Smooth muscle cell (in vitro differentiated cells): ENCODE results near the gene GRM5. TPM values are rescaled to one million over a fixed set of nuclear protein-coding genes. Genes with fewer than 3 reads are reported as not detected.
"Not testable (repeated sequence)": the region's sequence is repeated elsewhere in the genome, so short reads cannot be mapped to it uniquely, and the experiment has no call there.

Experiments used
- DNase-seq: peaks from one replicate; lab custom pipeline; 2025; ENCODE audit not compliant: unreplicated experiment; lab: John Stamatoyannopoulos, UW
- H2AFZ ChIP-seq: fragments of 200-600 bp; sonication (generic); 2 replicates; pipeline ENCODE4 v1.6.0; 2016; ENCODE audit warnings: antibody characterized with exemption, low read depth, mild to moderate bottlenecking
- H3F3A ChIP-seq: fragments of 200-600 bp; sonication (generic); 2 replicates; pipeline ENCODE4 v1.6.0; 2017; ENCODE audit warnings: antibody characterized with exemption, low read depth
- H3K27ac ChIP-seq: fragments of 200-600 bp; sonication (generic); 2 replicates; pipeline ENCODE4 v1.5.1; 2016; ENCODE audit warnings: low read depth, mild to moderate bottlenecking
- H3K27me3 ChIP-seq: fragments of 200-600 bp; sonication (generic); 2 replicates; pipeline ENCODE4 v1.6.1; 2016; ENCODE audit warnings: low read depth, mild to moderate bottlenecking
- H3K36me3 ChIP-seq: fragments of 200-600 bp; sonication (generic); 2 replicates; pipeline ENCODE4 v1.5.1; 2016; ENCODE audit warnings: low read depth
- H3K4me1 ChIP-seq: fragments of 200-600 bp; sonication (generic); 2 replicates; pipeline ENCODE4 v1.5.1; 2016; ENCODE audit warnings: low read depth
- H3K4me2 ChIP-seq: fragments of 200-600 bp; sonication (generic); 2 replicates; pipeline ENCODE4 v1.6.0; 2016; ENCODE audit warnings: mild to moderate bottlenecking
- H3K4me3 ChIP-seq: fragments of 200-600 bp; sonication (generic); 2 replicates; pipeline ENCODE4 v1.5.1; 2016; ENCODE audit warnings: mild to moderate bottlenecking
- H3K79me2 ChIP-seq: fragments of 200-600 bp; sonication (generic); 2 replicates; pipeline ENCODE4 v1.6.0; 2016; ENCODE audit warnings: low read depth, mild to moderate bottlenecking
- H3K9ac ChIP-seq: fragments of 200-600 bp; sonication (generic); 2 replicates; pipeline ENCODE4 v1.6.0; 2016; ENCODE audit warnings: low read depth
- H3K9me3 ChIP-seq: fragments of 200-600 bp; sonication (generic); replicated peaks from 2 replicates; pipeline ENCODE4 v1.5.1; 2016; ENCODE audit warnings: low read depth
- H4K20me1 ChIP-seq: fragments of 200-600 bp; sonication (generic); 2 replicates; pipeline ENCODE4 v1.6.0; 2016; ENCODE audit warnings: low read depth
- CTCF ChIP-seq: fragments of 200-600 bp; sonication (generic); IDR thresholded peaks from 2 replicates; pipeline ENCODE4 v1.5.1; 2017; ENCODE audit warnings: borderline replicate concordance, mild to moderate bottlenecking, antibody characterized with exemption; ENCODE audit not compliant: insufficient read depth, poor library complexity, severe bottlenecking
- whole genome bisulfite sequencing: methylation state at CpG from one replicate; pipeline ENCODE4 v1.1.7; 2016; ENCODE audit warnings: low lambda C conversion rate; 5-methylcytosine and 5-hydroxymethylcytosine counted together
- polyA plus RNA-seq: library from polyadenylated mRNA; unstranded; fragments of >200 nt; fragmentation: Nextera tagmentation; extraction: Ambion mirVana; gene quantifications from 2 replicates; pipeline ENCODE4 v1.2.1, GENCODE V29; 2016
- total RNA-seq: library from RNA; depleted of rRNA; stranded (reverse); fragments of >200 nt; gene quantifications from 2 replicates; pipeline ENCODE4 v1.2.3, GENCODE V29; 2014

GRM5 gene
- total and polyA plus RNA-seq, 2 experiments from 2014 or later = not detected

GRCh38 chr11:88469561-88470225, 596.1 kb downstream of the GRM5 start:
- TF ChIP-seq CTCF = no peak
- H3K79me2 ChIP-seq = no peaks in the 10 kb centered on the region
- H3K4me1 ChIP-seq = no peaks in the 10 kb centered on the region
- no peaks in the 10 kb centered on the region for H3K27me3 ChIP-seq
- no peaks in the 10 kb centered on the region for H3K9me3 ChIP-seq
- no peak overlapping the region for H3K9ac ChIP-seq
- H3K4me3 ChIP-seq = no peak overlapping the region
- H3F3A ChIP-seq = no peaks in the 10 kb centered on the region
- H3K4me2 ChIP-seq = no peak overlapping the region
- no peak overlapping the region for H2AFZ ChIP-seq
- H4K20me1 ChIP-seq = no peaks in the 10 kb centered on the region
- WGBS = 59% methylated on average over 6 of the region's 6 CpGs
- DNase-seq = no peak
- H3K27ac ChIP-seq = no peak overlapping the region
- no peaks in the 10 kb centered on the region for H3K36me3 ChIP-seq

- TF ChIP-seq CTCF = no peak
- Histone ChIP-seq H3F3A (no peaks in the 10 kb centered on the region), H3K4me1 (no peaks in the 10 kb centered on the region)
Observed at GRCh38 chr11:88464528-88464927, 601.3 kb downstream of the GRM5 start.

GRCh38 chr11:88463301-88463700, 602.5 kb downstream of the GRM5 start:
- H2AFZ ChIP-seq = not testable (repeated sequence)

More at GRCh38 chr11:88464528-88464927, 601.3 kb downstream of the GRM5 start:
- H2AFZ ChIP-seq = no peak overlapping the region
- H3K9me3 ChIP-seq = no peaks in the 10 kb centered on the region
- H3K27ac ChIP-seq = no peak overlapping the region
- DNase-seq = no peak
- no peaks in the 10 kb centered on the region for H3K79me2 ChIP-seq
- 93% methylated on average over 4 of the region's 4 CpGs for WGBS
- H3K36me3 ChIP-seq = no peaks in the 10 kb centered on the region
- H3K4me3 ChIP-seq = no peak overlapping the region
- H4K20me1 ChIP-seq = no peaks in the 10 kb centered on the region
- H3K4me2 ChIP-seq = no peak overlapping the region
- no peak overlapping the region for H3K9ac ChIP-seq
- no peaks in the 10 kb centered on the region for H3K27me3 ChIP-seq

GRCh38 chr11:88458047-88458446, 607.7 kb downstream of the GRM5 start:
- not testable (repeated sequence) for H3K4me2 ChIP-seq, H3F3A ChIP-seq, H2AFZ ChIP-seq, H3K4me1 ChIP-seq, H3K27me3 ChIP-seq, H3K4me3 ChIP-seq, H3K36me3 ChIP-seq, H3K9me3 ChIP-seq, DNase-seq, H4K20me1 ChIP-seq, H3K27ac ChIP-seq, H3K9ac ChIP-seq, H3K79me2 ChIP-seq
- 92% methylated on average over 4 of the region's 4 CpGs for WGBS

More at GRCh38 chr11:88463301-88463700, 602.5 kb downstream of the GRM5 start:
- not testable (repeated sequence) for H3K9ac ChIP-seq, H3K79me2 ChIP-seq, H3K4me1 ChIP-seq, H3K27ac ChIP-seq, H3F3A ChIP-seq, H3K4me2 ChIP-seq, DNase-seq, H4K20me1 ChIP-seq, H3K9me3 ChIP-seq, H3K4me3 ChIP-seq, H3K36me3 ChIP-seq, H3K27me3 ChIP-seq
- WGBS = 90% methylated on average over 6 of the region's 6 CpGs
